ENCODE data around the gene MAML3.

MAML3 gene

DNA sequence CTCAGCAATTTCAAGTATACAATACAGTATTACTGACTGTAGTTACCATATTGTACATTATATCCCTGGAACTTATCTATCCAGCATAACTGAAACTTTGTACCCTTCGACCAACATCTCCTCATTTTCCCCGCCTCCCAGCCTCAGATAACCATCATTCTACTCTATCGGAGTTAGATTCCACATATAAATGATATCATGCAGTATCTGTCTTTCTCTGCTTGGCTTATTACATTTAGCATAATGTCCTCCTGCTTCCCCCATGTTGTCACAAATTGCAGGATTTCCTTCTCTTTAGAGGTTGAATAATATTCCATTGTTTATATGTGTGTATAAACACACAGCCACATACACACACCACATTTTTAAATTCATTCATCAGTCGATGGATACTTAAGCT, 218.1 kb downstream of the MAML3 start:
- TF ChIP-seq POLR2AphosphoS5 (IDR thresholded peaks at IDR 0.05; ENCODE audit: low read depth, low read length) (no peak), TAF1 (IDR thresholded peaks at IDR 0.05; ENCODE audit: borderline replicate concordance, insufficient read depth, low read length) (no peak), SIN3A (IDR thresholded peaks at IDR 0.05; ENCODE audit: borderline replicate concordance, insufficient read depth, low read length) (no peak), FOXP2 (optimal IDR thresholded peaks at IDR 0.05; ENCODE audit: borderline replicate concordance, extremely low read depth, extremely low read length, insufficient read depth) (no peak)
- TF ChIP-seq, protein P1, sequence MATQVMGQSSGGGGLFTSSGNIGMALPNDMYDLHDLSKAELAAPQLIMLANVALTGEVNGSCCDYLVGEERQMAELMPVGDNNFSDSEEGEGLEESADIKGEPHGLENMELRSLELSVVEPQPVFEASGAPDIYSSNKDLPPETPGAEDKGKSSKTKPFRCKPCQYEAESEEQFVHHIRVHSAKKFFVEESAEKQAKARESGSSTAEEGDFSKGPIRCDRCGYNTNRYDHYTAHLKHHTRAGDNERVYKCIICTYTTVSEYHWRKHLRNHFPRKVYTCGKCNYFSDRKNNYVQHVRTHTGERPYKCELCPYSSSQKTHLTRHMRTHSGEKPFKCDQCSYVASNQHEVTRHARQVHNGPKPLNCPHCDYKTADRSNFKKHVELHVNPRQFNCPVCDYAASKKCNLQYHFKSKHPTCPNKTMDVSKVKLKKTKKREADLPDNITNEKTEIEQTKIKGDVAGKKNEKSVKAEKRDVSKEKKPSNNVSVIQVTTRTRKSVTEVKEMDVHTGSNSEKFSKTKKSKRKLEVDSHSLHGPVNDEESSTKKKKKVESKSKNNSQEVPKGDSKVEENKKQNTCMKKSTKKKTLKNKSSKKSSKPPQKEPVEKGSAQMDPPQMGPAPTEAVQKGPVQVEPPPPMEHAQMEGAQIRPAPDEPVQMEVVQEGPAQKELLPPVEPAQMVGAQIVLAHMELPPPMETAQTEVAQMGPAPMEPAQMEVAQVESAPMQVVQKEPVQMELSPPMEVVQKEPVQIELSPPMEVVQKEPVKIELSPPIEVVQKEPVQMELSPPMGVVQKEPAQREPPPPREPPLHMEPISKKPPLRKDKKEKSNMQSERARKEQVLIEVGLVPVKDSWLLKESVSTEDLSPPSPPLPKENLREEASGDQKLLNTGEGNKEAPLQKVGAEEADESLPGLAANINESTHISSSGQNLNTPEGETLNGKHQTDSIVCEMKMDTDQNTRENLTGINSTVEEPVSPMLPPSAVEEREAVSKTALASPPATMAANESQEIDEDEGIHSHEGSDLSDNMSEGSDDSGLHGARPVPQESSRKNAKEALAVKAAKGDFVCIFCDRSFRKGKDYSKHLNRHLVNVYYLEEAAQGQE (IDR thresholded peaks at IDR 0.05; ENCODE audit: insufficient read depth in 1 of 2, low read depth in 2 of 2, low read length in 2 of 2): no peak

DNA sequence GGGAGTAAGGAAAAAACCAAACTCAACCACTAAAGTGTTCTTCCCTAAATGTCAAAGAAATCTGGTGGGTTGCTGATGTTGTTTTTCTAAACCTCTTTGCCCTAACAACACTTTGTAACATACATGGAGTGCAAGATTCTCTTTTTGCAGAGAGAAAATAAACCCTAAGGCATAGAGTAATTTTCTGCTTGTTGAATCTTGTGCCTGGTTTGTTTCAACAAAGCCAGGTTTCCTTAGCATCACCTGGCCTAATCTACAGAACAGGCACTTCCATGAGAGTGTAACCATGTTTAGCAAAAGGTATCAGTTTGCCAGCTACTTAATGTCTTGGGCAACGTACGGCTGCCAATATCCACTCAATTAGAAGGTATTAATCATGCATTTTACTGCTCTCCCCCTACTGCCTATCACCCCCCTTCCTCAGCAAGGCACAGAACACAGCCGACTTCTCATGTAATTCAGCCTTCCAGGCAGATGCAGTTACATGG, 219.2 kb downstream of the MAML3 start:
- TF ChIP-seq SIN3A (IDR thresholded peaks at IDR 0.05; ENCODE audit: borderline replicate concordance, insufficient read depth, low read length): no peak
- no peak for TF ChIP-seq TAF1 (IDR thresholded peaks at IDR 0.05; ENCODE audit: borderline replicate concordance, insufficient read depth, low read length)
- no peak for TF ChIP-seq POLR2AphosphoS5 (IDR thresholded peaks at IDR 0.05; ENCODE audit: low read depth, low read length)
- no peak for TF ChIP-seq FOXP2 (optimal IDR thresholded peaks at IDR 0.05; ENCODE audit: borderline replicate concordance, extremely low read depth, extremely low read length, insufficient read depth)
- TF ChIP-seq, protein P1 (IDR thresholded peaks at IDR 0.05; ENCODE audit: insufficient read depth in 1 of 2, low read depth in 2 of 2, low read length in 2 of 2): no peak

- TF ChIP-seq SIN3A (IDR thresholded peaks at IDR 0.05; ENCODE audit: borderline replicate concordance, insufficient read depth, low read length): no peak
- TF ChIP-seq POLR2AphosphoS5 (IDR thresholded peaks at IDR 0.05; ENCODE audit: low read depth, low read length): no peak
- TF ChIP-seq, protein P1 (IDR thresholded peaks at IDR 0.05; ENCODE audit: insufficient read depth in 1 of 2, low read depth in 2 of 2, low read length in 2 of 2): no peak
- TF ChIP-seq FOXP2 (optimal IDR thresholded peaks at IDR 0.05; ENCODE audit: borderline replicate concordance, extremely low read depth, extremely low read length, insufficient read depth): no peak
- TF ChIP-seq TAF1 (IDR thresholded peaks at IDR 0.05; ENCODE audit: borderline replicate concordance, insufficient read depth, low read length): no peak
Measured at GRCh38 chr4:139934057-139934707, 219.8 kb downstream of the MAML3 start.

DNA sequence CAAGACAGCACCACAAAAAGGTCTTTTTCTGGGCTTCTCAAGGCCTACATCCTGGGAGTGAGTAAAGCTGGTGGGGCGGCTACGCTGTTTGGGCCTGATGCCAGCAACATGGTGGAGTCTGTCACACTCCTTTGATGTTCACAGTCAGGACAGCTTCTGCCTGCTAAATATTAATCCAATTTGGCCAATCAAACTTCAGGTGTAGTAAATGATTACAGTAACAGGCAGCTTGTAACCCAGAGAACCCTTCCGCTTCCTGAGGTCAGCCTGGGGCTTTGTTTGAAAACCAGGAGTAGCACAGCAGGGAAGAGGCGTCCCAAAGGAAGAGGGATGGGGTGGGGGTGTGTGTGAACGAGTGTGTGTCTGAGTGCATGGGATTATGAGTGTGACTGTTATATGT, 220.4 kb downstream of the MAML3 start:
- no peak for TF ChIP-seq SIN3A (IDR thresholded peaks at IDR 0.05; ENCODE audit: borderline replicate concordance, insufficient read depth, low read length)
- no peak for TF ChIP-seq POLR2AphosphoS5 (IDR thresholded peaks at IDR 0.05; ENCODE audit: low read depth, low read length)

DNA sequence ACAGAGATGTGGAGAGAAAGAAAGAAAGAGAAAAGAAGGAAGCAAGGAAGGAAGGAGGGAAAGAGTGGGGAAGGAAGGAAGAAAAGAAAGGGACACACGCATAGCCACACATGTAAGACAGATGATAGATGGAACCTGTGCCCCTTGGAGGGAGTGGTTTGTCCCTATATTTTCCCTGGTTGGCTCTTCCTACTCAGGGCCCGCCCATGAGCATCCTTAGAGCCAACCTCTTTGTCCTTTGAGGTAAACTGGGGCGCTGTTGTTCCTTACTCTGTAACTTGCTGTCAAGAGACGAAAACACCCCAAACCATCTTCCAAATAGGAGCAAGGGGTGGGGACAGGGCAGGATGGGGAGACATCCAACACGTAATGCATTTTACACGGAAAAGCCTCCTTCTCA, 220.9 kb downstream of the MAML3 start:
- TF ChIP-seq, protein P1 (IDR thresholded peaks at IDR 0.05; ENCODE audit: insufficient read depth in 1 of 2, low read depth in 2 of 2, low read length in 2 of 2): no peak
- TF ChIP-seq SIN3A (IDR thresholded peaks at IDR 0.05; ENCODE audit: borderline replicate concordance, insufficient read depth, low read length): no peak
